Endothelial cell of umbilical vein (primary cell): ENCODE data around the gene ASPSCR1. TPM values are rescaled to one million over a fixed set of nuclear protein-coding genes. Genes with fewer than 3 reads are reported as not detected.

ENCODE experiments used
- BruUV-seq: library from RNA; stranded (reverse); fragments of 400-500 nt; replicated peaks from 2 replicates; lab custom pipeline; 2021; lab: Mats Ljungman, UMichigan
- CTCF ChIA-PET: fragments of 300-600, 350-600 bp; sonication (Branson Sonifier 250); formaldehyde crosslinking; loops from one replicate; lab custom pipeline; 2021; ENCODE audit warnings: antibody characterized with exemption, inconsistent platforms; lab: Charles Lee
- POLR2A ChIA-PET: fragments of 300-600, 350-600 bp; sonication (Branson Sonifier 250); formaldehyde crosslinking; loops from one replicate; lab custom pipeline; 2021; ENCODE audit warnings: antibody characterized with exemption, inconsistent platforms; lab: Charles Lee
- DNase-seq: peaks from one replicate; pipeline ENCODE4 v3.0.0-alpha.2; 2011; ENCODE audit warnings: low read depth, low spot score
- FAIRE-seq: peaks from 2 replicates; lab custom pipeline; 2011; peaks lifted over from hg19 to GRCh38; lab: Jason Lieb, UNC
- H2AFZ ChIP-seq: 2 replicates; pipeline ENCODE4 v1.6.0; 2012; ENCODE audit warnings: low read depth, low read length, control low read depth, inconsistent platforms
- H3K27ac ChIP-seq: 2 replicates; pipeline ENCODE4 v1.5.1; 2011; ENCODE audit warnings: low read depth, mild to moderate bottlenecking, control low read depth, low read length, moderate library complexity; ENCODE audit not compliant: insufficient read depth
- H3K27me3 ChIP-seq, 2 experiments: 2 replicates each; pipeline versions ENCODE4 v1.6.0 to v1.6.1; 2011; ENCODE audit warnings: low read length in 2 of 2, mixed read lengths in 1 of 2; ENCODE audit not compliant: control insufficient read depth in 2 of 2, insufficient read depth in 2 of 2
- H3K36me3 ChIP-seq, 2 experiments: 2 replicates in 1 of 2; 3 replicates in 1 of 2; pipeline ENCODE4 v1.5.1; 2011; ENCODE audit warnings: low read length in 2 of 2, mild to moderate bottlenecking in 1 of 2, moderate library complexity in 1 of 2; ENCODE audit not compliant: control insufficient read depth in 2 of 2, insufficient read depth in 2 of 2; ENCODE audit errors: extremely low read depth in 1 of 2
- H3K4me1 ChIP-seq: 3 replicates; pipeline ENCODE4 v1.5.1; 2011; ENCODE audit warnings: mild to moderate bottlenecking, low read length; ENCODE audit not compliant: control insufficient read depth, insufficient read depth; ENCODE audit errors: extremely low read depth
- H3K4me2 ChIP-seq: 2 replicates; pipeline ENCODE4 v1.6.1; 2011; ENCODE audit warnings: low read length, control low read depth, mixed read lengths; ENCODE audit not compliant: insufficient read depth
- H3K4me3 ChIP-seq, 3 experiments: fragments of 200-600 bp in 1 of 3; sonication (generic), shearing (Covaris generic) in 1 of 3; replicated peaks in 1 of 3; 2 replicates each; pipeline ENCODE4 v1.5.1; 2011 to 2016; ENCODE audit warnings: control low read depth in 3 of 3, low read length in 3 of 3, mild to moderate bottlenecking in 2 of 3, inconsistent platforms in 1 of 3, low read depth in 1 of 3, moderate library complexity in 1 of 3; ENCODE audit not compliant: insufficient read depth in 1 of 3
- H3K79me2 ChIP-seq: 2 replicates; pipeline ENCODE4 v1.6.0; 2012; ENCODE audit warnings: low read length, inconsistent platforms; ENCODE audit not compliant: control insufficient read depth, insufficient read depth
- H3K9ac ChIP-seq: replicated peaks from 2 replicates; pipeline ENCODE3; 2011; ENCODE audit warnings: low read length, control low read depth; ENCODE audit not compliant: insufficient read depth; ENCODE audit errors: extremely low read depth
- H3K9me1 ChIP-seq: replicated peaks from 3 replicates; pipeline ENCODE4 v1.6.0; 2011; ENCODE audit warnings: mild to moderate bottlenecking, low read length; ENCODE audit not compliant: control insufficient read depth, insufficient read depth; ENCODE audit errors: extremely low read depth
- H3K9me3 ChIP-seq: replicated peaks from 2 replicates; pipeline ENCODE4 v1.5.1; 2012; ENCODE audit warnings: low read length, inconsistent platforms; ENCODE audit not compliant: control insufficient read depth, insufficient read depth
- H4K20me1 ChIP-seq: replicated peaks from 2 replicates; pipeline ENCODE3; 2011; ENCODE audit warnings: mild to moderate bottlenecking, low read length; ENCODE audit not compliant: control insufficient read depth, insufficient read depth; ENCODE audit errors: extremely low read depth
- CTCF ChIP-seq, 2 donors: IDR thresholded peaks; 1 replicate in 1 of 2; 2 replicates in 1 of 2; pipeline ENCODE4 v1.5.1; 2011; ENCODE audit warnings: low read length in 2 of 2, mild to moderate bottlenecking in 2 of 2, moderate library complexity in 2 of 2, control low read depth in 1 of 2, inconsistent platforms in 1 of 2, low read depth in 1 of 2; ENCODE audit not compliant: insufficient read depth in 1 of 2; ENCODE audit errors: extremely low read depth in 1 of 2
- EZH2 ChIP-seq: IDR thresholded peaks from 2 replicates; pipeline ENCODE4 v1.6.1; 2012; ENCODE audit warnings: borderline replicate concordance, low read depth, mild to moderate bottlenecking, moderate library complexity, low read length, inconsistent platforms; ENCODE audit not compliant: severe bottlenecking
- FOS ChIP-seq: IDR thresholded peaks from 2 replicates; pipeline ENCODE4 v1.6.1; 2011; ENCODE audit warnings: mild to moderate bottlenecking, low read length, moderate library complexity, borderline replicate concordance; ENCODE audit not compliant: insufficient read depth
- GATA2 ChIP-seq: IDR thresholded peaks from 2 replicates; pipeline ENCODE4 v1.7.0; 2011; ENCODE audit warnings: low read depth, mild to moderate bottlenecking, moderate library complexity, mixed read lengths, low read length; ENCODE audit not compliant: insufficient read length, insufficient read depth
- JUN ChIP-seq: IDR thresholded peaks from 2 replicates; pipeline ENCODE4 v1.6.1; 2011; ENCODE audit warnings: borderline replicate concordance, low read depth; ENCODE audit not compliant: insufficient read length, insufficient read depth
- MAX ChIP-seq: IDR thresholded peaks from 2 replicates; pipeline ENCODE4 v1.6.1; 2011; ENCODE audit not compliant: insufficient read depth, insufficient read length
- MYC ChIP-seq: IDR thresholded peaks from one replicate; pipeline ENCODE4 v1.6.1; 2011; ENCODE audit warnings: mild to moderate bottlenecking, low read depth, low read length
- POLR2A ChIP-seq: IDR thresholded peaks from 2 replicates; pipeline ENCODE4 v1.6.1; 2012; ENCODE audit warnings: low read depth, mild to moderate bottlenecking, control low read depth, low read length
- POLR2AphosphoS5 ChIP-seq: IDR thresholded peaks from 2 replicates; pipeline ENCODE4 v1.6.1; 2012; ENCODE audit warnings: low read depth, mild to moderate bottlenecking, control low read depth, low read length, moderate library complexity; ENCODE audit not compliant: insufficient read depth
- dilution Hi-C: fragments of 300-500 bp; cut with MboI; formaldehyde crosslinking; loops from one replicate; pipeline ENCODE4 v1.15.0; 2019; ENCODE audit warnings: low sequenced_read_pairs; ENCODE audit not compliant: extremely low pct_ligation_motif_present
- intact Hi-C: fragments of 100-400 bp; cut with micrococcal nuclease; formaldehyde crosslinking; loops from one replicate; pipeline ENCODE4 v1.10.0; 2022
- polyA plus RNA-seq, 4 experiments: library from polyadenylated mRNA; depleted of rRNA in 3 of 4; stranded (reverse) in 3 of 4; unstranded in 1 of 4; fragments of >200 nt; gene quantifications; 2 replicates each; pipeline versions ENCODE4 v1.2.1 to v1.2.3, GENCODE V29; 2011 to 2012; ENCODE audit warnings: missing spikeins in 1 of 4
- total RNA-seq: library from RNA; stranded (reverse); gene quantifications from 2 replicates; pipeline ENCODE4 v1.2.3, GENCODE V29; 2021

ASPSCR1 gene
- total and polyA plus RNA-seq, 2 donors (not counting 3 experiments of a cell fraction or from before 2014, with no cell fraction given): 24.8 to 36.5 TPM

GRCh38 chr17:82033359-82034085 is 56.1 kb downstream of the ASPSCR1 start:
- H3K27me3 ChIP-seq: no peaks in the 10 kb centered on the region
- ChIA-PET CTCF (interaction anchor here (1.5 kb wide), 1 partner anchor 74 kb away, joined by 7 read pairs; no protein-coding TSS in a partner anchor), POLR2A (no interaction called here)
- BruUV-seq: TSS peak; percentile 21
- no peak overlapping the region for H3K4me2 ChIP-seq
- no peaks in the 10 kb centered on the region for H4K20me1 ChIP-seq
- TF ChIP-seq POLR2A (no peak), MAX (no peak), MYC (no peak), EZH2 (no peak), POLR2AphosphoS5 (no peak), JUN (no peak), CTCF (IDR thresholded peaks at IDR 0.05; ENCODE audit: extremely low read depth in 1 of 2, insufficient read depth in 1 of 2, low read depth in 1 of 2, low read length in 2 of 2) (no peak), GATA2 (no peak), FOS (no peak)
- no peaks in the 10 kb centered on the region for H3K9me1 ChIP-seq
- no peak overlapping the region for H3K27ac ChIP-seq
- DNase-seq (no peak), FAIRE-seq (no peak)
- no peak overlapping the region for H3K9ac ChIP-seq
- dilution Hi-C loops (no loop called here), intact Hi-C loops (loop anchor here (10.0 kb wide), 2 partner anchors 201 to 381 kb away; partner anchors contain the start of genes HEXD and OGFOD3)
- H3K4me1 ChIP-seq: peaks cover 16% of the 10 kb centered on the region
- H3K36me3 ChIP-seq: no peaks in the 10 kb centered on the region
- H3K79me2 ChIP-seq: peaks cover 7% of the 10 kb centered on the region
- H3K9me3 ChIP-seq: no peaks in the 10 kb centered on the region
- H2AFZ ChIP-seq: no peak overlapping the region
- no peak overlapping the region for H3K4me3 ChIP-seq
